ENCODE data around the gene ADGB. TPM values are rescaled to one million over a fixed set of nuclear protein-coding genes. Genes with fewer than 3 reads are reported as not detected.
"Not testable (repeated sequence)": the region's sequence is repeated elsewhere in the genome, so short reads cannot be mapped to it uniquely, and the experiment has no call there.

ADGB gene
- total RNA-seq, 4 donors from 2014 or later: 0.26 to 3.6 (median 0.29) TPM; not detected in 1

GRCh38 chr6:146787876-146788508 lies 189.2 kb downstream of the ADGB start:
- Histone ChIP-seq H3K27ac (no peak overlapping the region), H3K4me3 (no peak overlapping the region), H3K4me1 (no peaks in the 10 kb centered on the region), H3K27me3 (no peaks in the 10 kb centered on the region), H3K36me3 (no peaks in the 10 kb centered on the region), H3K9me3 (peaks cover 7% of the 10 kb centered on the region)
- DNase-seq (ENCODE audit: low spot score in 2 of 2): no peak
- no peak for TF ChIP-seq CTCF (IDR thresholded peaks at IDR 0.05)
- TF ChIP-seq POLR2A (IDR thresholded peaks at IDR 0.05): no peak
- no peak for TF ChIP-seq POLR2AphosphoS5 (IDR thresholded peaks at IDR 0.05)
- no peak for TF ChIP-seq EP300 (IDR thresholded peaks at IDR 0.05)
- 56% methylated on average over 5 of the region's 5 CpGs for WGBS

GRCh38 chr6:146790561-146791091 lies 191.9 kb downstream of the ADGB start:
- Histone ChIP-seq H3K36me3 (no peaks in the 10 kb centered on the region), H3K4me1 (no peaks in the 10 kb centered on the region), H3K27me3 (no peaks in the 10 kb centered on the region), H3K9me3 (peaks cover 7% of the 10 kb centered on the region), H3K4me3 (no peak overlapping the region), H3K27ac (no peak overlapping the region)
- TF ChIP-seq POLR2AphosphoS5 (IDR thresholded peaks at IDR 0.05) (no peak), EP300 (IDR thresholded peaks at IDR 0.05) (no peak), POLR2A (IDR thresholded peaks at IDR 0.05) (no peak)
- DNase-seq (ENCODE audit: low spot score in 2 of 2): no peak
- 53% methylated on average over 4 of the region's 4 CpGs for WGBS

- peaks cover 7% of the 10 kb centered on the region for H3K9me3 ChIP-seq
- H3K27me3 ChIP-seq: no peaks in the 10 kb centered on the region
- H3K36me3 ChIP-seq: no peaks in the 10 kb centered on the region
- DNase-seq (ENCODE audit: low spot score in 2 of 2): no peak
- no peak overlapping the region for H3K4me3 ChIP-seq
- WGBS: 81% methylated on average over 4 of the region's 4 CpGs
- no peaks in the 10 kb centered on the region for H3K4me1 ChIP-seq
- no peak for TF ChIP-seq EP300 (IDR thresholded peaks at IDR 0.05)
- no peak for TF ChIP-seq POLR2A (IDR thresholded peaks at IDR 0.05)
- no peak for TF ChIP-seq CTCF (IDR thresholded peaks at IDR 0.05)
- TF ChIP-seq POLR2AphosphoS5 (IDR thresholded peaks at IDR 0.05): no peak
- no peak overlapping the region for H3K27ac ChIP-seq
These were observed 193.2 kb downstream of the ADGB start for GRCh38 chr6:146791930-146792329.

DNA sequence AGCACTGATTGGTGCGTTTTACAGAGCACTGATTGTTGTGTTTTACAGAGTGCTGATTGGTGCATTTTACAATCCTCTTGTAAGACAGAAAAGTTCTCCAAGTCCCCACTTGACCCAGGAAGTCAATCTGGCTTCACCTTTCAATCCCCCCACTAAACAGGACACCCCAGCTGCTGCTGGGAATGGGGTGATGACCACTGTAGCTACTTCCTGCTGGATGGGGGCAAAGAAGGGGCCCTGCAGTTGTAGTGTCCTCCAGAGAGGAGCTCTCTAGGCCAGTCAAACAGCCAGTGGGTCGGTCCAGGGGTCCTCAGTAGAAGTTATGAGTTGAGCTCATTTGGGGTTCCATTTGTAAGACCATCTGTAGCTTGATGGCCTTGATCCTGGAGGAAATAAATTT lies 194.4 kb downstream of the ADGB start:
- H3K36me3 ChIP-seq; H3K9me3 ChIP-seq; DNase-seq (ENCODE audit: low spot score in 2 of 2); H3K27me3 ChIP-seq; H3K4me1 ChIP-seq; H3K4me3 ChIP-seq; H3K27ac ChIP-seq: not testable (repeated sequence)
- 77% methylated on average over 2 of the region's 2 CpGs for WGBS

- 91% methylated on average over 1 of the region's 1 CpG for WGBS
- no peaks in the 10 kb centered on the region for H3K36me3 ChIP-seq
These were observed 196.8 kb downstream of the ADGB start for GRCh38 chr6:146795479-146796133.

DNA sequence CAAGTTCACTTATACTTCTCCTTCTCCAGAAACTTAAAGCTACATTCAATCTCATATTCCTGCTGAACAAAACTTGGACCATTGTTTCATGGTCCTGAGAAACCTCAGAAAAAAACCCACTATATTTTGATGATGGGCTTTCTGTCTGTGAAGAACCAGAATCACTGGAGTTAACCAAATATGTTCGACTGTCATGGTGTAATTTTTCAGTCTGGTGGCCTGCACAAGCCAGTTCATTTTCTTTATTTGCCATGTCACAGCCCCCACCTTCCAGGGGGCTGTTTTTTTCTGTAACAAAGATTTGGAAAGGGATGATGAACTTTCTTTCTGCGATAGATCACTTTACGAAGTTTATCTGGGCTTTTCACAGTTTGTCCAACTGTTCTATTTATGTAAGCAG lies 204.4 kb downstream of the ADGB start:
- not testable (repeated sequence) for H3K4me3 ChIP-seq; DNase-seq (ENCODE audit: low spot score in 2 of 2); H3K27me3 ChIP-seq; H3K9me3 ChIP-seq; H3K4me1 ChIP-seq; H3K27ac ChIP-seq; H3K36me3 ChIP-seq
- 94% methylated on average over 3 of the region's 3 CpGs for WGBS

More at GRCh38 chr6:146795479-146796133, 196.8 kb downstream of the ADGB start:
- Histone ChIP-seq H3K4me1 (no peaks in the 10 kb centered on the region), H3K4me3 (no peak overlapping the region), H3K27ac (no peak overlapping the region), H3K27me3 (no peaks in the 10 kb centered on the region), H3K9me3 (peaks cover 7% of the 10 kb centered on the region)
- TF ChIP-seq POLR2A (IDR thresholded peaks at IDR 0.05): no peak
- TF ChIP-seq POLR2AphosphoS5 (IDR thresholded peaks at IDR 0.05): no peak
- TF ChIP-seq EP300 (IDR thresholded peaks at IDR 0.05): no peak
- no peak for TF ChIP-seq CTCF (IDR thresholded peaks at IDR 0.05)
- no peak for DNase-seq (ENCODE audit: low spot score in 2 of 2)
